HL-60 (cell line): ENCODE data around the gene MSX1.

Source experiments
- DNase-seq, 2 experiments: peaks; one replicate each; pipeline ENCODE4 v3.0.0-alpha.2; 2010 to 2020; ENCODE audit warnings: low read depth in 1 of 2, low spot score in 1 of 2
- H3K27ac ChIP-seq: fragments of 250-450 bp; sonication (Bioruptor Pico); replicated peaks from 2 replicates; pipeline ENCODE4 v1.5.1; 2020; ENCODE audit warnings: mild to moderate bottlenecking, moderate library complexity
- H3K27me3 ChIP-seq: fragments of 250-450 bp; sonication (Bioruptor Pico); 2 replicates; pipeline ENCODE4 v1.5.1; 2021; ENCODE audit warnings: mild to moderate bottlenecking, moderate library complexity; ENCODE audit not compliant: insufficient read depth, poor library complexity, severe bottlenecking
- H3K4me3 ChIP-seq: replicated peaks from 2 replicates; pipeline ENCODE4 v1.5.1; 2011; ENCODE audit warnings: mild to moderate bottlenecking, control low read depth, low read length; ENCODE audit not compliant: insufficient read depth
- CTCF ChIP-seq: IDR thresholded peaks from one replicate; pipeline ENCODE4 v1.5.1; 2011; ENCODE audit warnings: low read length, control low read depth, inconsistent platforms; ENCODE audit not compliant: insufficient read depth
- GABPA ChIP-seq: IDR thresholded peaks from 2 replicates; pipeline ENCODE4 v1.6.1; 2012; ENCODE audit warnings: low read depth
- POLR2AphosphoS5 ChIP-seq: IDR thresholded peaks from 2 replicates; pipeline ENCODE4 v1.6.1; 2012; ENCODE audit warnings: low read depth
- REST ChIP-seq: IDR thresholded peaks from 2 replicates; pipeline ENCODE4 v1.6.1; 2012; ENCODE audit warnings: low read depth; ENCODE audit not compliant: insufficient replicate concordance
- SPI1 ChIP-seq: IDR thresholded peaks from 2 replicates; pipeline ENCODE4 v1.6.1; 2012; ENCODE audit warnings: low read depth, mild to moderate bottlenecking, borderline replicate concordance

Gene MSX1

GRCh38 chr4:4845027-4845426 lies 14.4 kb upstream of the MSX1 start:
- TF ChIP-seq GABPA (no peak), CTCF (no peak), REST (no peak), SPI1 (no peak), POLR2AphosphoS5 (no peak)
- Histone ChIP-seq H3K27ac (no peak overlapping the region), H3K27me3 (peaks cover 2% of the 10 kb centered on the region), H3K4me3 (no peak overlapping the region)
- DNase-seq = no peak

- DNase-seq = no peak
- H3K27ac ChIP-seq = no peak overlapping the region
- no peak overlapping the region for H3K4me3 ChIP-seq
- no peak for TF ChIP-seq POLR2AphosphoS5
- no peak for TF ChIP-seq SPI1
- no peak for TF ChIP-seq GABPA
- TF ChIP-seq REST = no peak
- no peak for TF ChIP-seq CTCF
- peaks cover 6% of the 10 kb centered on the region for H3K27me3 ChIP-seq
These were observed 12.5 kb upstream of the MSX1 start for GRCh38 chr4:4847011-4847410.

GRCh38 chr4:4848540-4848939 lies 10.9 kb upstream of the MSX1 start:
- no peak for TF ChIP-seq REST
- TF ChIP-seq GABPA = no peak
- TF ChIP-seq SPI1 = no peak
- TF ChIP-seq CTCF = no peak
- TF ChIP-seq POLR2AphosphoS5 = no peak
- peaks cover 19% of the 10 kb centered on the region for H3K27me3 ChIP-seq

More at GRCh38 chr4:4848540-4848939, 10.9 kb upstream of the MSX1 start:
- no peak overlapping the region for H3K4me3 ChIP-seq
- H3K27ac ChIP-seq = no peak overlapping the region
- no peak for DNase-seq
